GM19240 (cell line): ENCODE results near the gene BRINP2.

Experiments
- DNase-seq: peaks from one replicate; pipeline ENCODE4 v3.0.0; 2011; ENCODE audit warnings: low spot score; ENCODE audit not compliant: insufficient read length

Gene BRINP2

GRCh38 chr1:177223359-177223758 lies 52.6 kb downstream of the BRINP2 start:
- no peak for DNase-seq

GRCh38 chr1:177227978-177228692 lies 57.4 kb downstream of the BRINP2 start:
- no peak for DNase-seq

- DNase-seq: no peak
These were observed 57.9 kb downstream of the BRINP2 start for GRCh38 chr1:177228693-177229065.

GRCh38 chr1:177229781-177230180 lies 59.0 kb downstream of the BRINP2 start:
- no peak for DNase-seq

GRCh38 chr1:177230228-177231016 lies 59.7 kb downstream of the BRINP2 start:
- no peak for DNase-seq

GRCh38 chr1:177235350-177235749 lies 64.6 kb downstream of the BRINP2 start:
- DNase-seq: no peak

GRCh38 chr1:177236962-177237361 lies 66.2 kb downstream of the BRINP2 start:
- DNase-seq: no peak

- no peak for DNase-seq
These were observed 68.2 kb downstream of the BRINP2 start for GRCh38 chr1:177238967-177239366.

GRCh38 chr1:177239792-177240191 lies 69.0 kb downstream of the BRINP2 start:
- no peak for DNase-seq

GRCh38 chr1:177243773-177244172 lies 73.0 kb downstream of the BRINP2 start:
- DNase-seq: no peak

- DNase-seq: no peak
These were observed 76.2 kb downstream of the BRINP2 start for GRCh38 chr1:177246710-177247580.

GRCh38 chr1:177247623-177248176 lies 76.9 kb downstream of the BRINP2 start:
- DNase-seq: no peak

- DNase-seq: no peak
These were observed 77.5 kb downstream of the BRINP2 start for GRCh38 chr1:177248258-177248657.

GRCh38 chr1:177249231-177249630 lies 78.5 kb downstream of the BRINP2 start:
- no peak for DNase-seq

GRCh38 chr1:177252877-177253276 lies 82.1 kb downstream of the BRINP2 start:
- no peak for DNase-seq

- no peak for DNase-seq
These were observed 84.7 kb downstream of the BRINP2 start for GRCh38 chr1:177255411-177255810.

- DNase-seq: peak; percentile 9
These were observed 85.7 kb downstream of the BRINP2 start for GRCh38 chr1:177256153-177257075.

GRCh38 chr1:177257128-177257527 lies 86.4 kb downstream of the BRINP2 start:
- DNase-seq: no peak

GRCh38 chr1:177257576-177257975 lies 86.8 kb downstream of the BRINP2 start:
- no peak for DNase-seq

GRCh38 chr1:177270863-177271262 lies 100.1 kb downstream of the BRINP2 start:
- no peak for DNase-seq
